ENCODE data around the gene NEURL2.

Gene NEURL2

GRCh38 chr20:45867819-45868176 is 23.2 kb downstream of the NEURL2 start:
- peak; percentile 67 for DNase-seq

DNA sequence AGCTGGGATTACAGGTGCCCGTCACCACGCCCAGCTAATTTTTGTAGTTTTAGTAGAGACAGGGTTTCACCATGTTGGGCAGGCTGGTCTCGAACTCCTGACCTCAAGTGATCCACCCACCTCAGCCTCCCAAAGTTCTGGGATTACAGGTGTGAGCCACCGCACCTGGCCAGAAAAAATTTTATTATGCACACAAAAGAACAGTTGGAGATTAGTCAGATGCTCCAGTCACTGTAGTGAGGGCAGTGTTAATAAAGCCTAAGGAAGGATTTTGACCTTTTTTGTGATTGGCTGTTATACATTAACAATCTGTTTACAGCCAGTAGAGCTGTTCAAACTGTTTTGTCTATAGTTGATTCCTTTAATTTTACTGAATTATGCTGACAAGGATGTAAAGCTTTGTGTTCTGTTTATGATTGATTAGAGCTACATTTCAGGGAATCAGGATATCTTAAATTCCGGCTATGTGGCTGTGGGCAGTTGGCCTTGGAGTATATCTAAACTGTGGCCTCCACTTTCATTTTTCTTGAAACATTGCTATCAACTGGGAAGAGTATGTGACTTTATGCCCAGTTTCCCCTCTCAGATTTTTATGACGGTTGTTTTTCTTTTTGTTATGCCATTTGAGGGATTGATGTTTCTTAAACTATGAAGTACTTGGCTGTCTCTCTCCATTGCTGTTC is 23.7 kb downstream of the NEURL2 start:
- DNase-seq: no peak

GRCh38 chr20:45866454-45866853 is 24.6 kb downstream of the NEURL2 start:
- no peak for DNase-seq

- DNase-seq: no peak
Measured at GRCh38 chr20:45863543-45864470, 27.2 kb downstream of the NEURL2 start.

DNA sequence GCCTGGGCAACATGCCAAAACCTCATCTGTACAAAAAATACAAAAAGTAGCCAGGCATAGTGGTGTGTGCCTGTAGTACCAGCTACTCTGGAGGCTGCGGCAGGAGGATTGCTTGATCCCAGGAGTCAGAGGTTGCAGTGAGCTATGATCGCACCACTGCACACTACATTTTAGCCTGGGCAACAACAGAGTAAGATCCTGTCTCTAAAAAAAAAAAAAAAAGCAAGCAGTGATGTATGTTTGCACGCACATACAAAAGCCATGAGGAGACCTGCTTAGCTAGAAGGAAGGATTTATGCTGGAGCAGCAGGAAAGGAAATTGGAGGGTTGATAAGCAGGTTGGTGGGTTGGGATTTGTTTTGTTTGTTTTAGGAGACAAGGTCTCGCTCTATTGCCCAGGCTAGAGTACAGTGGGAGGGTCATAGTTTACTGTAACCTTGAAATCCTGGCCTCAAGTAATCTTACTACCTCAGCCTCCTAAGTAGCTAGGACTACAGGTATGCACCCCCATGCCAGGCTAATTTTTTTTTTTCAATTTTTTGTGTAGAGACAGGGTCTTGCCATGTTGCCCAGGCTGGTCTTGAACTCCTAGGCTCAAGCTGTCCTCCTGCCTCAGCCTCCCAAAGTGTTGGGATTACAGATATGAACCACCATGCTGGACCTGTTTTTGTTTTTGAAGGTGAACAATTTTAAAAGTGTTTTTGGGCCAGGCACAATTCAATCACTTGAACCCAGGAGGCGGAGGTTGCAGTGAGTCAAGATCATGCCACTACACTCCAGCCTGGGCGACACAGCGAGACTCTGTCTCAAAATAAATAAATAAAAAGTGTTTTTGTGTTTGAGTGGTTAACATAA is 29.6 kb downstream of the NEURL2 start:
- no peak for DNase-seq

GRCh38 chr20:45860560-45861220 is 30.3 kb downstream of the NEURL2 start:
- DNase-seq: no peak

- no peak for DNase-seq
Measured at GRCh38 chr20:45859916-45860315, 31.1 kb downstream of the NEURL2 start.

DNA sequence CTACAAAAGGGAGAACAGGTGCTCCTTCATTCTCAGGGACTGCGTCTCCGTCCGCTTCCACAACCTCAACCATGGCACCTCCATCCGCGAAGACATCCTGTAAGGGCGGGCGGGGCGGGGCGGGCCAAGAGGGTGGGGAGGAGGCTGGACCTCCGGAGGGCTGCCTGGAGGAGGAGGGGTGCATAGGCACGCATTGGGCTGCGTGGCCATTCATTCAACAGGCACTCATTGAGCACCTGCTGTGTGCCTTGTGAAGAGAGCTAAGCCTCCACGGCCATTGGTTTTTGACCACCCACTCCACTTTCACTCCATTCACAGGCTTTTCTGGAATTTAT is 33.2 kb downstream of the NEURL2 start:
- no peak for DNase-seq

GRCh38 chr20:45857114-45857881 is 33.7 kb downstream of the NEURL2 start, which contains the start of the genes ACOT8 and ZSWIM3:
ACOT8 (minus strand) TSS chr20:45857392; CDS start chr20:45857315, 77 bp downstream.
ZSWIM3 (plus strand) TSS chr20:45857614; CDS start chr20:45857826, 212 bp downstream.
- peak; percentile 100 for DNase-seq

GRCh38 chr20:45853484-45853883 is 37.5 kb downstream of the NEURL2 start:
- no peak for DNase-seq

- DNase-seq: no peak
Measured at GRCh38 chr20:45852326-45852725, 38.7 kb downstream of the NEURL2 start.

- no peak for DNase-seq
Measured at GRCh38 chr20:45851501-45851900, 39.5 kb downstream of the NEURL2 start.

DNA sequence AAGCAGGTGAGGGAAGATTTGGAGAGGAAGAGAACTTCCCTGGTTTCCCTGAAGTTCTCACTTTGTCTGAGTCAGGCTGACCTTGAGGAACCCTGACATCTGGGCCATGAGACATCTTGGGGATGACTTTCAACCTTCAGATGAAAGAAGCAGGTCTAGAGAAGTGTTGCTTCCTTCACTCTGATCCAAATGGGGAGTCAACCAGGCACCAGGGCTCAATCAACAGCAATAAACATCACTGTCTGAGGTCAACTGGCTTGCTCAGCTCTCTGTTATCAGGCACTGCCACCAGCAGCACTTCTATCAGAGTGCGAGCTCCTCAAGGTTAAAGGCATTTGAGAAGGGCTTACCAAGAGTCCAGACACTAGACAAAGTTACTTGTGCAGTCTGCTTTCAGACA is 40.1 kb downstream of the NEURL2 start:
- no peak for DNase-seq

- no peak for DNase-seq
Measured at GRCh38 chr20:45850238-45850637, 40.8 kb downstream of the NEURL2 start.

DNA sequence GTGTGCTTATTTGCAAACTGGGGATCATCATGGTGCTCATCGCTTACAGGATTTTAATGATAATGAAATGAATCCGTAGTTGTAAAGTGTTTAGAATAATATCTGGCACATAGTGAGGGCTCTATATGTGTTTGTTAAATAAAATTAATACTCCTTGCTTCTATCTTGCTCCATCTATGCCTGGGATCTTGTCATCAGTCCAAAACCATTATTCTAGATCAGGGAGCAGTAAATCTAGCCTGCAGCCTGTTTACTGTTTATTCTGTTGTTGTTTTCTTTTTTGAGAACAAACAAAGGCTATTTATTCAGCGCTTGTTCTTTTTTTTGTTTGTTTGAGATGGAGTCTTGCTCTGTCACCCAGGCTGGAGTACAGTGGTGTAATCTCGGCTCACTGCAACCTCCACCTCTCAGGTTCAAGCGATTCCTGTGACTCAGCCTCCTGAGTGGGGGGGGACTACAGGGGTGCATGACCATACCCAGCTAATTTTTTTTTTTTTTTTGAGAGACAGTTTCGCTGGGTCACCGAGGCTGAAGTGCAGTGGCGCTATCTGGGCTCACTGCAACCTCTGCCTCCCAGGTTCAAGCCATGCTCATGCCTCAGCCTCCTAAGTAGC is 41.9 kb downstream of the NEURL2 start:
- no peak for DNase-seq

DNA sequence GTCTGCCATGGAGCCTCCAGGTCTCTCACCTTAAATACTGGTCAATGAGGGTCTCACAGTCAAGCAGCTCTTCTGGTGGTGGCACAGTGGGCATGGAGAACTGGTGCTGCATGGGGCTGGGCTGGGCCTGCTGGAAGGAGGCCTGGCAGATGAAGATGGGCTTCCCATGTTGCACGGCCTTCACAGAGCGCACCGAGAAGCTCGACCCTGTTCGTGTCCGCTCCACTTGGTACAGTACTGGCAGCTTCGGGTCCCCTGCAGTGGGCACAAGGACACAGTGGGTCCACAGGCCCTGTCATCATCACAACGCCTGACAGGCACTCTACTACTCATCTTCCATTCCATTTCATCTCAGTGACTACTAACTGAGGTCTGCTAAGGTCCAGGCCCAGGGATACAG is 42.6 kb downstream of the NEURL2 start:
- no peak for DNase-seq

- DNase-seq: no peak
Measured at GRCh38 chr20:45845452-45845851, 45.6 kb downstream of the NEURL2 start.

DNA sequence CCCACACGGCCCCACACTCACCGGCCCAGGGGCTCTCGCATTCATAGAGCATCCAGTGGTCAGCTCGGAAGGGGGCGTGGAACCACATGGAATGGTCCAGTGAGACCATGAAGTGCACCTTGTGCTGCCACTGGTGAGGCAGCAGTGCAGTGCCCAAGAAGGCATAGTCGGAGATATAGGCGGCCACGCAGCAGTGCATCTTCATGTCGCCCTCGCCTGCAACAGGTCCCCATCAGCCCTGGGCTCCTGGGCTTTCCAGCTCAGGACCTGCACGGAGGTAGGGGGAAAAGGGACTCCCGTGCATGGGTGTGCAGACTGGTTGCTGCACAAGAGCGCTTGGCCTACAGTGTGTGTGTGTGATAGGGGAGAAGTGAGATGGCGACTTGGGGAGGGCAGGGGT is 47.5 kb downstream of the NEURL2 start:
- no peak for DNase-seq

GRCh38 chr20:45842169-45842812 is 48.7 kb downstream of the NEURL2 start:
- no peak for DNase-seq

DNA sequence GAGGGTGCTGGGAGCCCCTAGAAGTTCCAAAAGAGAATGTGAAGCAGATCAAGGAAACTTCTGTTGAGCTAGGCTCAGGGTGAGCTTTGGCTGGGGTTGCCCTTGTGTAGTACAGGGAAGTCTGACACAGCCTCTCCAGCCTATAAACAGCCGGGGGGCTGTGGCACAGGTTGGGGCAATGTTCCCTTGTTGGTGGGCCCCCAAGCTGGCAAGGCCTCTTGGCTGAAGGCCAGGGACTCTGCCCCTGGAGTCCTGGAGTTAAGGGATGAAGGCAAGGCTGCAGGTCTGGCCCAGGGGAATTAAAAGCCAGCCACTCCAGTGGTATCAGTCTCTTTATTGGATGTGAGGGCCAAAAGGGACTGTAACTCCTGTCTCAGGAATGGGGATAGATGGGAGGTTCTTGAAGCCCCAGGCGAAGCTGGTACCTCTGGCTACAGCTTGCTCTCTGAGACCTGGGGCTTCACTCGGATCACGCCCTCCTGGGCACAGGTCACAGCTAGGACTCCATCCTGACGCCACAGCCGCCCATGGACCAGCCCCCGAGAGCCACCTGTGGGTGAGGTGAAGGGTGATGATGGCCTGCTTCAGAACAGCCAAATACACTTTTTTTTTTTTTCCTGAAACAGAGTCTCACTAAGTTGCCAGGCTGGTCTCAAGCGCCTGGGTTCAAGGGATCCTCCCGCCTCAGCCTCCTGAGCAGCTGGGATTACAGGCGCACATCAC is 49.4 kb downstream of the NEURL2 start:
- no peak for DNase-seq
